Measurements from ENCODE around the gene OSBPL3.

Gene OSBPL3

DNA sequence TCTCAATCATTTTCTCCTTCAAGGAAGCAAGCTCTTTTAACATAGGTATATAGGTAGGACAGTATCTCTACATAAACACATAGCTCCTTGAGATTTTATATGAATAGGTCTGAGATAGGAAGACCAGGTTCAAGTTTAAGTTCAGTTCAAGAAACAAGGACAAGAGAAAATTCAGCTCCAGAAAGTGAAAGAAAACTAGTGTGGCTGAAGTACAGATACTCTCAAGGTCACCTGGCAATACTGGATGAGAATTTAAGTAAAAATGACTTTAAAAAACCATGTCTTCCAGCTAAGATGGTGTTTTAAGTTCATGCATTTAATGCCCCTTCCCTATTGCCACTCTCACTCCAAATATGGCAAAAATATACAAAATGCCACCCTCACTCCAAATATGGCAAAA lies 91.3 kb downstream of the OSBPL3 start:
- no peak for DNase-seq

DNA sequence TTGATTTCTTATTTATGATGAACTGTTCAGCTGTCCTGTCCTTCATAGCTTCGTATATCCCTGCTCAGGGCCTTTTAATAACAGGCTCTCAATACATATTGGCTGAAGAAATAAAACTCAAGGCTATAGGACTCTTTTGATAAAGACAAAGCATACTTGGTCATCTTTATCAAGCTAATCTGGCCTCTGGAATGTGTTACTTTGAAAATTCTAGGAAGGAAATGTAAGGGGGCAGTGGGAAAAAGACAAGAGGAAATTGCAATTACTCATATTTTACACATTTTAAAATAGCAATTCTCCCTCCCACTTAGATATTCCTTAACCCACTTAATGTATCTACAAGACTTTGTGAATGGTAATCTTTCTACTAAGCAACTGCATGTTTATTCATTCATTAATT lies 94.3 kb downstream of the OSBPL3 start:
- DNase-seq, result no peak

DNA sequence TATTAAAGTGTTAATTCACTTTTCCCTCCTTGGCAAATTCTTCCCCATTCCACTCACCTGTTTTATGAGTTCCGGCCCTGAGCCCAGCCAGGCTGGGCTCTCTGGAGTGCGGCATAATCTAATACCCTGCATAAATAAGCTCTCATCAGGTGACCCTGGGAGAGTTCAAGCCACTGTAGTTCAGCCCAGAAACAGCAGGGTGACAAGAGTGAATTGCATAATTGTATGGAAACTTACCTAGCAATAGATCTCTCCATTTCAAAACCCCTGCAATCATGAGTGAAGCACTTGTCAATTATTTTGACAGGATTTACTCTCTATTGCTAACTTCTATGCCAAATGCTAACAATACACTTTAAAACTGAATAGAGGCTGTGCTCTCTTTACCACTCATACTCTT lies 94.7 kb downstream of the OSBPL3 start:
- no peak for DNase-seq

DNA sequence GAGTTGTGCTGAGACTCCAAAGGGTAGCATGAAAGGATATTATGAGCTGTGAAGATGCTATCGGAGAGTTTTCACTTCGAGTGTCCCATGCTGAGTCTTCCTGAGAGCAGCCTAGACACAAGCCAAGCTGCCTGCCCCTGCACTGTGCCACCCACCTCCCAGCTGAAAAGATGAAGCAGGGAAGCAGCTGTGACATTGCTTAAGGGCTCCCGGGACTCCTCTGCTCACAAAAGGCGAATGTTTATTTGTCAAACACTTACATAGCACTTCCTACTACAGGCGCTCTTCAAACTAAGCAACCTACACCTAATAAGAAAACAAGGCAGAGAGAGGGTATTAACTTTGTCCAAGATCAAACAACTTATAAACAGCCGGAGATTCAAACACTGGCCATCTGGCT lies 95.6 kb downstream of the OSBPL3 start:
- DNase-seq, result no peak

DNA sequence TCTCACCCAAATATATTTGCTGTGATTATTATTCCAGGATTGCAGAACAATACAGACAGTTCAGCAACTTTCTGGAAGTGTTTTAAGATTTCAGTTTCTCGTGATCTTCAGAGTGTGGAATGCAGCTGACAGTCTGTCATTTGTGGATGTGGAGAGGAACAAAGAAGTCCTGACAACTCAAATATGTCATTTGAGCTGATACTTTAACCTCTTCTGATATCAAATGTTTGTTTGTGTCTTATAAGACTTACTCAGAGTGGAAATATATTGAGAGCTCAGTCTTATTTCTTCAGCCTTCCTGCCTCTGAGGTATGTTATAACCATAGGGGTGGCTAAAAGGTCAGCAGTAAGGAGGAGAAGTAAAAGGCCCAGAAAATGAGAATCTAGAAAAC lies 96.4 kb downstream of the OSBPL3 start:
- DNase-seq, result no peak

DNA sequence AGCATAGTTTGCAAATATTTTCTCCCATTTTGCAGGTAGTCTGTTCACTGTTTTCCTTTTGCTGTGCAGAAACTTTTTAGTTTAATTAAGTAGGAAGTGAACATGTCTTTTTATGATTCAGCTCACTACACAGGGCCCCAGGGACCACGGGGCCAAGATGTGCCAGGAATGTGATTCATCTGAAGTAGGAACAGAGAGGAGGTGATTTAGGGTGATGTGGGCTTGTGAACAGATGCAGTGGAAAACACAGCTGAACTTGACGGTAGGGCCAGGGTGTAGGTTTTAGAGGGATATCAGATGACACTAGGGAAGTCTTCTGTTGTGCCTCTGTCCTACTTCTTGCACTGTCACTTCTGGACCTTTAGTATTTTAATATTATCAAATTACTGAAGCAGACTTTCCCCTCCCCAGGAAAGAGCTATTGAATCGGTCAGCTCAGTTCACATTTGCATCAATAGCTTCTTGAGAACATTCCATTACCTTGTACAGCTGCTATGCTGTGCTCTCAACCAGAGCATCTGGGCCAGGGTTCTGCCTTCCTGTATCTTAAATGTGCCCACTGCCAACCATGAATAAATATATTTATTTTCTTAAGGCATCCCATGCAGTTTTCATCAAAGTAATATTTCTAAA lies 96.9 kb downstream of the OSBPL3 start:
- DNase-seq, result no peak

DNA sequence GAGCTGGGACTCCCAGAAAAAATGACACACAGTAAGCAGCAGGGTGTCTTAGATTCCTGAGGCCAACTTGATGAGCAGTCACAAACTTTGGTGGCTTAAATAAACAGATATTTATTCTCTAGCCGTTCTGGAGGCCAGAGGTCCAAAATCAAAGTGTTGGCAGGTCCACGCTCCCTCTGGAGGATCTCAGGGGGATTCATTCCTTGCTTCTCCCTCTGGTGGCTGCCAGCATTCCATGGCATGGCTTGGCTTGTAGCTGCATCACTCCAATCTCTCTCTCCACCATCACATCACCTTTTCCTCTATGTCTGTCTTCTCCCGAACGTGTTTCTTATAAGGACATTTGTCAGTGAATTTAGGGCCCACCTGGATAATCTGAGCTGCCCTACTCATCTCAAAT lies 98.4 kb downstream of the OSBPL3 start:
- no peak for DNase-seq

DNA sequence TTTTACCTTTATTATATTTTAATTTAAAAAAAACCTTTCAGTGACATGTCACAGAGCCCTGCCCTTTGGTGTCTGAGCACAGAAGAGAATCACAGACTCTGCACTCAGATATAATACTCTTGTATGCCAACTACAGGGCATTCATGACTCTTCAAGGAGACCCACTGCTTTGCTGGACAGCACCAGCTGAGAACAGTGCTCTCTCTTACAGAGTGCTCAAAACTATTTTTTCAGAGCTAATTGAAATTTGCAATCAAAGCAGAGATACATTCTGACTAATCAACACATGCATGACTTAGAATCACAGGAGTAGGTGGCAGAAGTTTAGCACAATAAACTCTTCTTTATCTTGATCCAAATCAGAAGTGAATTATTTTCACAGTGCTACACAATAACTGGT lies 99.1 kb downstream of the OSBPL3 start:
- no peak for DNase-seq

DNA sequence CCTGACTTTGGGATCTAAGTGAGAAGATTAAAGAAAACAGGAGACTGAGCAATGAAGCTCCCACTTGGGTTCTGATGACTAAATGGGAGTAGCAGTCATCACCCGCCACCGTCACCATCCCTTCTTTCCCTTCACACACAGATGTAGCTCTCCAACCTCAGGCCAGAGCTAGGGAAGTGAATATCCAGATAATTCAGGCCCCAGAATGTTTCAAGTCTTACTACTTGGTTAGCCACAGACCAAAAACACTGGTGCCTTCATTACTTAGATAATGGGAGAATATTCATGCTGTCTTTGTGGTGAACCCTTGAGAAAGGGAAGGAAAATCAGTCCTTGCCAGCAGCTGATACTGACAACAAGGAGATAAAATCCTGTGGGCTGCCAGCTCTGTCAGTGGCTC lies 100.7 kb downstream of the OSBPL3 start:
- no peak for DNase-seq

DNA sequence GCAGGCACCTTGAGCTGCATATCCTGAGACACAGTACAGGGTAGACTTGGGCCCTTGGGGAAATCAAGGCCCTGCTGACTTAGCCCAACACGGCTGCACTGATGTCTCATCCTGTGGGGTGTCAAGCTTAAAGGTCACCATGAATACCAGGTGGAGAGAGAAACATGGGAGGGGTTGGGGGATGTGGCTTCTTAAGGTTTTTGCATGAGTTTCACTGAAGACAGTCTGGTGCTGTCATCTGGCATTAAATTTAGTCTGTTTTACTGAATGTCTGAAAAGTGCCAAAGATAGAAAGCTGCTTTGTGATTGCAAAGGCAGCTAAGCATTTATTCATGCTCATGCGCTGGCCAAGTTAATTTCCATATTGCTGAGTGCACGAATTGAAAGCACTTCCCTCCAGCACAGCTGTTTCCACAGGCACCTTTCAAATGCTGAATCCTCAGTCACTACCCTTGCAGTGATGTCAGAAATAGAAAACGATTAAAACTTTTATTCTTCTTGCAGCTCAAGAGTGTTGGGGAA lies 102.1 kb downstream of the OSBPL3 start:
- no peak for DNase-seq

DNA sequence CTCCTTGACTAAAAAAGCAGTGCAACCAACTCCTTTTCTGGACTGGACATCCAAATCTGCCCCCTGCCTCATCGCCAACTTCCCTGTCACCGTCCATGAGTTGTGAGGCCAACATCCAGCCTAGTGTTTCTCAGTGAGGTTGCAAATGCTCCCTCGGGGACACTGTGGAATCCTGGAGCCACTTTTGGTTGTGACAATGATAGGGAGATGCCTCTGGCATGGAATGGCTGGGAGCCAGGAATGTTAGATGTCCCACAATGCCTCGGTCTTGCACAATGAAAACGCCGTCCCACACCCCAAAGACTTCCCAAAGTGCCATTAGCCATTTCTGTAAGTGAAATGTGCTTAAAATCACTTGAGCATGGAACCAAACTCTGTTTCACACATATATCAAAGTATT lies 105.2 kb downstream of the OSBPL3 start:
- no peak for DNase-seq

DNA sequence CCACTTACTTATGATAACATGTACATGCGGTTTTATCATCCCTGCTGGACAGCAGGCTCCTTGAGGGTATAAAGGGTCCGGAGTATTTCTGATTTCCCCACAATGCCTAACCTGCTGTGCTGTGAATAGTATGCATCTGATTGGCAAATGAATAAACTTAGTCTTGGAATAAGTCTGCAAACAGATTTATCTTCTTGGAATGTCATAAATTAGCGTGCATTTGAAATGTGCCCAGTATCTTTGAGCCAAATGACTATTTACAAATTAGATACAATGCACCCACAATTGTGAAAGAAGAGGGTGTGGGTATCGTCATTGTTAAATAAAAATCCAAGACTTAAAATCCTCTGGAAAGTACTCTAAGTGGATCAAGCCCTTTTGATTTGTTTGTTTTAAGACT lies 106.0 kb downstream of the OSBPL3 start:
- no peak for DNase-seq

DNA sequence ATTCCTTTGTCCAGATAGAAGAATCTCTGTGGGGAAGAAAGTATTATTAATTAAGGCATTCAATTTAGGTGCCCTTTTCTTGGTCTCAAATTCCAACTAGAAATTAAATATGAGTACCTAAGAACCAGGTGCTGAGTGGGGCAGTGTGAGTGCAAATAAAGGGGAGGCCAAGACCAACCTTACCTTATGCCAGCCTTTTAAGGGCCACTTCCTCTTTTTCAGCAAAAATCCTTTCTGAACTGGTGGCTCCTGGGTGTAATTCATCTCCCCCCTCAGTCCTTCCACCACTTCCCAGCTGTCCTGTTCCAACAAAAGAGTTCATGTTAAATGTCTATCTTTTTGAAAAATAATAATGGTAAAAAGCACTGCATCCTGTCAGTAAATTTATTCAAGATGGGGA lies 108.2 kb downstream of the OSBPL3 start:
- no peak for DNase-seq

DNA sequence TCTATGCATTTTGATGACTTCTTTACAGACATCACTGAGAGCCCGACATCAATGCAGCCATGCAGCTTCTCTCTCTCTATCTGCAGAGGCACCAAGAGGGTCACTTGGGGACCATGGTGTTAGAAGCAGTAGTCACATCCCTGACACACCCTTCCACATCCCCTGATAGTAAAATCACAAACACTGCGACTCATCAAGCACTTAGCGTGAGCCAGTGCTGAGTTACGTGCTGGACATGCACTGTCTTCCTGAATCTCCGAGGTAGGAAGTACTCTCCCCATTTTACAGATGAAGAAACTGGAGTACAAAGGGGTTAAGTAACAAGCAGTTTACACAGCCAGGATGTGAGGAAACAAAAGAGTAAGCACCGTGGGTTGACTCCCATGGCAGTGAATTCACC lies 109.2 kb downstream of the OSBPL3 start:
- DNase-seq, result no peak

DNA sequence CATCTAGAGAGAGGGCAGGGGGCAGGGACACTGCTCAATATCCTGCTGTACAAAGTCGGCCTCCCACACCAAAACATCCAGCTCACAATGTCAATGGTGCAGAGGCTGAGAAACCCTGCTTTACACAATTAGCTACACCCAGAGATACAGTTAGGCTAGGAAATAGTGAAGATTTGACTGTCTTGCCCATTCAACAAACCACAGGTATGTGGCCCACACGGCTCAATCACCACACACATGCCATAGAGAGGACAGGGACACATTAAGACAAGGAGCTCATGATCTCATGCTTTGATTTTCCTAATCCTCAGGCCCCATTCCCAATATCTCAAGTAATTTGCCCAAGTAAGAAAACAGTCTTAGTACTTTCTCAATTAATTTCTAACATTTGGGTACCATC lies 110.4 kb downstream of the OSBPL3 start:
- no peak for DNase-seq

DNA sequence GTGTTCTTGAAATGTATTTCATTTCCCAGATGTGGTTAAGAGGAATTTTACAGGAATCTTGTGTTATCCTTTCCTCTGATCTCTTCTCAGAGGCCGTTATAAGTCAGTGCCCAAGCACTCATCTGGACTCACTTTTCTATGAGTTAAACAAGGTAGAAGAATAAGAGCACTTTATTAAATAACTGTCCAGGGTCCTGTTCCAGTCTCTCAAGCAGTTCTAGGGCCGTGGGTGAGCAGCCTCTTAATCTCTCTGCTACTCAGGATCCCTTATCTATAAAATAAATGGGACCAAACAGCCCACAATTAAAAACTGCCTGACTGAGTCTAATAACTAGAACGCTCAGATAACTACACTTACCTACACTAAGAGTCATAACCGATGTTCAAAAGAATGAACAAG lies 111.2 kb downstream of the OSBPL3 start:
- DNase-seq, result no peak

DNA sequence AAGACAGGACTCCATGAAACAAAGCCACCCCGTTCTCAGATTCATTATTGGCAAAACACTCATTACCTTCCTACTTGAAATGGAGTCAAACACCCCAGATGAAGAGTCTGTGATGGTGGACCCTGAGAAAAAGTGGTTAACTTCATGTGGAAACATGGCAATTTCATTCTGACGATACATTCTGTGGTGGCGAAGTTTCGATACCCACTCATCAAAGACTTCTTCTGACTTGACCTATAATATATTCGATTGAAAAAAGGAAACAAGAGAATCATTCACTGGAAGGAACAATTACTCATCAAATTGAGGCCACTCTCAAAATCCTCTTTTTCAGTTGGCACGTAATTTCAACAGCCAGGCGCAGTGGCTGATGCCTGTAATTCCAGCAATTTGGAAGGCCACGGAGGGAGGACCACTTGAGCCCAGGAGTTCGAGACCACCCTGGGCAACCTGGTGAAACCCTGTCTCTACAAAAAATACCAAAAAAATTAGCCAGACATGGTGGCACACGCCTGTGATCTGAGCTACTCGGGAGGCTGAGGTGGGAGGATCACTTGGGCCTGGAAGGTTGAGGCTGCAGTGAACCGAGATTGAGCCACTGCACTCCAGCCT lies 113.9 kb downstream of the OSBPL3 start:
- DNase-seq, result no peak

DNA sequence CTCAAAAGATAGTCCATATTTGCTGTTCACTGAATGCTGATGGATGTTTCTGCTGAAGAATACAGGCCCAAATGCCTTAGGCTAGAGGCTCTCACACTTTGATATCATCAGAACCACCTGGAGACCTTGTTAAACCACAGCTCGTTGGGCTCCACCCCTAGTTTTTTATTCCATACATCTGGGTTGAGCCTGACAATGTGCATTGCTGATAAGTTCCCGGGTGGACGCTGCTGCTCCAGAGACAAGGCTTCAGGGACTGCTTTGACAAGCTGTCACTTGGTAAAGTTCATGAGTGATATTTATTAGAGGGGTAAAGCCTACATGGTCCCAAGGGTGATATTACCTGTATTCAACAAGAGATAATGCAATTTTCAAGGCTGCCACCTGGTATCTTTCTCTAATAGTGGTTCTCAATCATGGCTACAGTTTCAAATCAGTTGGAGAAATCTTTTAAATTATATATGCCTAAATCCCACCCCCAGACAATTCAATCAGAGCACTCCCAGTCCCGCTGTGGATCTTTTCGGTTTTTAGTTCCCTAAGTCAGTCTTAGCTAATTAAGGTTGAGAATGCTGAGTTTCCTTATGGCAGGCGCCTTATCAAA lies 115.7 kb downstream of the OSBPL3 start:
- no peak for DNase-seq

DNA sequence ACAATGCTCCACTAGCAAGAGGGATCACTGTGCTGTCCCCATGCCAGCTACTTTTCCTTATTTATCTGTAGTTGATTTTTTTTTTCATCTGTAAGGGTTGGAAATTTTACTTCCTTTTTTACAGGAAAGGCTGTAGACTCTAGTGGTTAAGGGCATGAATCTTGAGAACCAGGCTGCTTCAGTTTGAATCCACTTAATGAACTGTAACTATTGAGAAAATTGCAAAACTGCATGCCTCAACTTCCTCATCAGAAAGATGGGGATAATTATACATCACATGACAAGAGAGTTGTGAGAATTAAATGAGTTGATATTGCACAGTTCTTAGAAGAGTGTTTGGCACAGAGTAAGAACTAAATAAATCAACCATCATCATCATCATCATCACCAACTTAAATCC lies 116.4 kb downstream of the OSBPL3 start:
- no peak for DNase-seq

DNA sequence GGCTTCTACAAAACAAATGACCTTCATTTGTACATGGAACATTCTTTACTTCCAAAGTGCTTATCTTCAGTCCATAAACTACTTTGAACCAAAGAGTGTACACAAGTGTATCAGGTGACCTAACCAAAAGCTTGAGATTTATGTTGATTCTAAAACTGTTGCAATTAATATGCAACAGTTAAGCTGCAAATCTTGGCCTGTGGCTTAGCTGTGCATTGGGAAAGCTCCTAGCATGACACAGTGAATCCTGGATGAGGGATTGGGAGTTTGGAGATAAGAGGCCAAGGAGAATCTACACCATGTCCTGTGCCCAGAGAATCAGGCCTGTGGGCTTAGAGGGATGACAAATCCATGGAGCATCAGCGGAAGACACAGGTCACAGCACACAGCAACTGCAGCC lies 117.5 kb downstream of the OSBPL3 start:
- no peak for DNase-seq

DNA sequence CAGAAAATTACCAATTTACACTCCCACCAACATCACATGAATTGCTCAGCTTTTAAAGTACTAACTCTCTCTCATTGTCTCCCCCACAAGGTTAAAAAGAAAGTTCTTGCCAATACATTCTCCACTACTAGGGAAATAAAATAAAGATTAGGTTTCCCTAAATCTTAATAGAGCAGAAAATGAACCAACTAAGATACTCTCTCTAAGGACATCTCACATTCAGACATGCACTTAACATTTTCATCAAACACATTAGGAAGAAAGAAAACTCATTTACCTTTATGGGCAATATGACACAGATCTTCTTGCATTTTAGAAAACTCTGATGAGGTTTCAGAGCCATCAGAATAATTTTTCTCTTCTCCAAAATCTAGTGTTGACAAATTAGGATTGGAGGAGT lies 118.6 kb downstream of the OSBPL3 start:
- DNase-seq, result no peak

DNA sequence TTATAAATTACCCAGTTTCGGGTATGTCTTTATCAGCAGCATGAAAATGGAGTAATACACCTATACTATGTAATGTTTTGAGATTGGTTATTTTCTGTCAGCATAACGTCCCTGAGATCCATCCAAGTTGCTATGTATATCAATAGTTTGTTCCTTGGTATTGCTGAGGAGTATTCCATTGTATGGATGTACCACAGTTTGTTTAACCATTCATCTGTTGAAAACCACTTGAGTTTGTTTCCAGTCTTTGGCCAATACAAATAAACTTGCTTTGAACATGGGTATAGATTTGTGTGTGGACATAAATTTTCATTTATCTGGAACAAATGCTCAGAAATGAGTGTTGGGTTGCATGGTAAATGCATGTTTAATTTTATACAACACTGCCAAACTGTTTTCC lies 119.4 kb downstream of the OSBPL3 start:
- no peak for DNase-seq

DNA sequence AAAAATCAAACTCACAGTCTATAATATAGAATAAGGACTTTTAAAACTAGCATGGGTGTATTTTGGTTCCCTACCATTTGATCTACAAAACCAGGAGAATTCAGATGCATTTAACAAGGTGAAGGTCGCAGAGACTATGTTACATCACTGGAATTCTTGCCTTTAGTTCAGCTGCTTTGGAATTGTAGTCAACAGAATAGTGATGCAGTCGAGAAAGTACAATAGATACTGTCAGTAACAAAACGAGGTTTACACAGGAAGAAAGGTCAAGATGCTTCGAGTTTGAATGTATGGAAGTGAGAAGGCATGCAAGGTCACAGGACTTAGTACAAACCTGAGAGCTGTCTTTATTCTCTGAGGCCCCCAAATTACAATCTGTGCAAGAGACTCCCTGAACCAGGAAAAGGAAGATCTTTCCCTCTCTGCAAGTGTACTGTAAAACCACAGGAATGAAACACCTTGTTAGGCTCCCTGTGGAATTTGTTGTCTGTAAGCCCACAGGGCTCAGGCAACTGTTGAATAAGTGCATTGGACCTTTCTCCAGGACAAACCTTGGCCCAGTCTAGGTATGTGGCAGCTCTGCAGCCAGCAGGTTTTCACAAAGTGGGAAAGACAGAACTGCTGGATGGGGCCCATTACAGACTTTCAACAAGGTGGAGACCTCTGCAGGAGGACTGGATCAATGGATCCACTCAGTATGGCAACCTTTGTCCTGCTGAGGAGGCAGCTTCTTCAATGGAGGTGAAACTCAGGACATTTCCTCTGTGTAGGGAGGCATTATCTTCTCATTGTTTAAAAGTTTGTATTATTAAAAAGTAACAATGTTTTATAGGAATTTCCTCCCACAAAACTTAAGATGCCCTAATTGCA lies 121.6 kb downstream of the OSBPL3 start:
- DNase-seq, result no peak

DNA sequence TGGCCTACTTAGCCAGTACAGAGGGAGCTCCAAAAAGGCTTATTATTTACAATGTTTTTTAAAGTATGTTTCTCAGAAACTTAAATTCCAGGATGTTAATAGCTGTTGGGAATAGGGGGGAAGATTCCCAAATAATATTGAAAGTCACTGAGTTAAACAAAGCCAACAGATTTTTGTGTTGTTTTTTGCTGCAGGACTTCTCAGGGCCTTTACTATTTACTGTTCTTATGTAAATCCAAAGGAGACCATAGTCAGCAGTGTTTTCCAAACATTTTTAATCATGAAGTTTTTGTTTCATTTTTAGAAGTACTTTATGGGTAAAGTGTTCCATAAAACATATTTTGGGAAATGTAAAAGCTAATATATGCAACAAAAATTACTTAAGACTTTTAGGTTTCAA lies 122.4 kb downstream of the OSBPL3 start:
- no peak for DNase-seq

All from NCI-H2171 (cell line).